AG10803 (cell line): ENCODE data around the gene C1orf74.
A peak's percentile ranks its signal among the peaks of the same experiment; 100 is the strongest.
"Not testable (repeated sequence)": the region's sequence is repeated elsewhere in the genome, so short reads cannot be mapped to it uniquely, and the experiment has no call there.

ENCODE experiments used
- DNase-seq: peaks from one replicate; pipeline ENCODE4 v3.0.0; 2010; ENCODE audit warnings: low read depth
- H3K4me3 ChIP-seq: 2 replicates; pipeline ENCODE4 v1.5.1; 2011; ENCODE audit warnings: mild to moderate bottlenecking, low read length, control low read depth
- TF ChIP-seq, protein P1 (sequence below): conservative IDR thresholded peaks from 2 replicates; pipeline ENCODE4 v1.5.1; 2011; ENCODE audit warnings: mild to moderate bottlenecking, low read length, control low read depth, inconsistent platforms

C1orf74 gene

DNA sequence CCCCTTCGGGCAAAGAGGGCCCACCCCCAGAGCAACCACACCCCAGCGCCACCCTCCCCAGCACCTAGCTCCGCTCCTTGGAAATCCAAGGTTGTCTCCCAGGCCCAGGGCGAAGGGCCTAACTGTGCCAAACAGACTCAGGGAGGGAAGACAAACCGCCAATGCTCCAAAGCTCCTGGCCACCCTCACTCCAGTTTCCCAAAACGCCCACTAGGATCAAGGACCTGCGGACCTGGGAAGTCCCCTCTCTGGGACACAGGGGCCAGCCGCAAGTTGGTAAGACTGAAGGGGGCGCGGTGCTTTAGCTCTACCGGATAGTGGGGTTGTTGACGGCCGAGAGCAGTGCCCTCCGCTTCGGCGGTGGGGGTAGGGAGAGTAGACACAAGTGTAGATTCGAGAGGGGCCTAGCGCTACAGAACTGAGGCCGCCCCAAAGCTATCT, 21.0 kb upstream of the C1orf74 start:
- DNase-seq: no peak
- TF ChIP-seq, protein P1, sequence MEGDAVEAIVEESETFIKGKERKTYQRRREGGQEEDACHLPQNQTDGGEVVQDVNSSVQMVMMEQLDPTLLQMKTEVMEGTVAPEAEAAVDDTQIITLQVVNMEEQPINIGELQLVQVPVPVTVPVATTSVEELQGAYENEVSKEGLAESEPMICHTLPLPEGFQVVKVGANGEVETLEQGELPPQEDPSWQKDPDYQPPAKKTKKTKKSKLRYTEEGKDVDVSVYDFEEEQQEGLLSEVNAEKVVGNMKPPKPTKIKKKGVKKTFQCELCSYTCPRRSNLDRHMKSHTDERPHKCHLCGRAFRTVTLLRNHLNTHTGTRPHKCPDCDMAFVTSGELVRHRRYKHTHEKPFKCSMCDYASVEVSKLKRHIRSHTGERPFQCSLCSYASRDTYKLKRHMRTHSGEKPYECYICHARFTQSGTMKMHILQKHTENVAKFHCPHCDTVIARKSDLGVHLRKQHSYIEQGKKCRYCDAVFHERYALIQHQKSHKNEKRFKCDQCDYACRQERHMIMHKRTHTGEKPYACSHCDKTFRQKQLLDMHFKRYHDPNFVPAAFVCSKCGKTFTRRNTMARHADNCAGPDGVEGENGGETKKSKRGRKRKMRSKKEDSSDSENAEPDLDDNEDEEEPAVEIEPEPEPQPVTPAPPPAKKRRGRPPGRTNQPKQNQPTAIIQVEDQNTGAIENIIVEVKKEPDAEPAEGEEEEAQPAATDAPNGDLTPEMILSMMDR: no peak
- H3K4me3 ChIP-seq: peak overlapping the region; percentile 56

DNA sequence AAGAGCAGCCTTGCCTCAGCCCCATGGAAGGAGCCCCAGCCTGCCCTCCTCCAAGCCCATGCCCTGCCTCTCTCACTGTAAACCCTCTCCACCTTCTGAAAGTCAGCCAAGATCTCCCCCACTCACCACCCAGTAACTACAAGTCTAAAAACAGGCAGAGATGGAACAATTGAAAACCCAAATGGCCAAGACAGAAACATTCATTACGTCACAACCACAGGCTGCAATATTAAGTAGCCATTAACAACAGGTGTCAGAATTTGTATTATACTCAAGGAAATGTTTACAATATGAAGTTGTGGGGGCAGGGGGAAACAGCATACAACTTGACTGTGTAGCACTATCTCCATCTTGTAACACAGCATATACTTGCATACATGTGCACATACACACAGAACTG, 19.2 kb upstream of the C1orf74 start:
- no peak for DNase-seq
- no peak overlapping the region for H3K4me3 ChIP-seq
- TF ChIP-seq, protein P1: no peak

DNA sequence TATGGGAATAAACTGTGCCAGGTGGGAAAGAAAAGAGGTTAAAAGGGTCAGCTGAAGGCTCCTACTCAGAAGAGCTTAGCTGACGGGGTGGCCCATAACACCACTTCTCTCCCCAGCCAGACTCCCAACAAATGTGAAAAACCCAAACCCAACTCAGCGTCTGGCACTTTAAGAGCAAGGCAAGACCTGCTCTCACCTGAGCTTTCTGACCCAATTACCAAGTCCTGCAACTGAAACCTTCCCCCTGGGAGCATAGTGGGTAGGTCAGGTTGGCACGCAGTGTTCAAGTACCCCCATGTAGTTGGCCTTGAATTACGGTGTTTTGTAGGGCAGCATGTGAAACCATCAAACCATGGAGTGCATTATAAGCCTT, 18.4 kb upstream of the C1orf74 start:
- TF ChIP-seq, protein P1: no peak

DNA sequence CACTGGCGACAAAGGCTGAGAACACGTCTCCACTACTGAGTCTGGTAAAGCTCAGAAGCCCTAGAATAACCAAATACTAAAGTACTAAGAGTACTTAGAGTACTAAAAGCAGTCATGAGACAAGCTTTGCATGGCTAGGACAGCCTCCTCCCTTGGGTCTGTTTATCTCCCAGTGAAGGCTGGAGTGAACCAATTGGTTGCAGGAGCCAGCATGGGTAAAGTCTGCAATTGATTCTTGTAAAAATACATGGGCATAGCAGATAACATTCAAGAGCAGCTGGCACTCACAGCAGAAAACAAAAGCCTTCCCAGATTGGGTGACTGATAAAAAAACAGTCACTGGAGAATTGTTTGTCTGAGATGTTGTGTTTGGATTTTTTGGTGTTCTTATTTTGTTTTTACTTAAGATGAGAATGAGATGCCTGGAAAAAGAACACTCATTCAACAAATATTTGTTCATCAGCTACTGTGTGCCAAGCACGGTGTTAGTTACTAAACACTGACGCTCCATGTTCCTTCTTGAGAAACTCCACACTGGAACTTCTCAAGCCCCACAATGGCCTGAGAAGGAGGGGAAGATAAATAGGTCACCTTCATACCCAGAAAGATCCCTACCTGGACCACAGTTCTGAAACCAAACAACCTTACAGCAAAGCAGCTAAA, 17.9 kb upstream of the C1orf74 start:
- no peak for DNase-seq
- TF ChIP-seq, protein P1: no peak
- H3K4me3 ChIP-seq: no peak overlapping the region

More for the DNA sequence above, 18.4 kb upstream of the C1orf74 start:
- no peak overlapping the region for H3K4me3 ChIP-seq
- no peak for DNase-seq

DNA sequence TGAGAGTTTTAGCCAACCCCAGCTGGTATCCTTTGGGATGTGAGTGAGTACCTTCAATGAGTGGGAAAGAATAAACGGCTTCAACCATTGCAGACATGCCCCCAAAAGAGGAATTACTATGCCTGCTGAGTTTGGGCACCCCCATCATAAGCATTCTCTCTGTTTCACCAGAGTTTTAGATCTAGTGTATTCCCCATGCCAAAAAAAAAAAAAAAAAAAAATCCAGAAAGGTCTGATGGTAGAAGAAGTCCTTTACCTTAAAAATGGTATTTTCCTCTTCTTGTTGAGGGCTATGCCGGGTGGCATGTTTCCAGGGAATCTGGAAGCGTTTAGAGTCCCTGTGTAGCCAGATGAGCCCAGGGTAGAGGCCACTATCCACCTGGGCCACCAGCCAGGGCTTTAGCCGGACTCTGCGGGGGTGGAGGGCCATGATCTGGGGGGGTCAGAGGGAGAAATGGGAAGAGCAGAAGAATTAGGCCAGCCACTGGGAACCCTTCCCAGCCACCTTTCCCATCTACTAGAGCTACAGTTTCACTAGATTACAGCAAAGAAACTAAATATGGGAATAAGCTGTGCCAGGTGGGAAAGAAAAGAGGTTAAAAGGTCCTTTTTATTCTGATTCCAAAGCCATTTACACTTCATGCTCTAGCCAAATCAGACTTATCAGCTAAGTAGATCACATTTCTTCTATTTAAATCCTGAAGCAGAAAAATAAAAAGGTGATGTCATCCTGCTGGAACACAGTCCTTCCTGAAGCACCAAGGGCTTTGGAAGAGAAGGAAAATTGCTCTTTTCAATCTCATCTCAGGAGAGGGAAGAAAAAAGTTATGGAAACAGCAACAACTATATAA, 16.9 kb upstream of the C1orf74 start:
- no peak overlapping the region for H3K4me3 ChIP-seq
- TF ChIP-seq, protein P1: no peak
- peak; percentile 40 for DNase-seq

DNA sequence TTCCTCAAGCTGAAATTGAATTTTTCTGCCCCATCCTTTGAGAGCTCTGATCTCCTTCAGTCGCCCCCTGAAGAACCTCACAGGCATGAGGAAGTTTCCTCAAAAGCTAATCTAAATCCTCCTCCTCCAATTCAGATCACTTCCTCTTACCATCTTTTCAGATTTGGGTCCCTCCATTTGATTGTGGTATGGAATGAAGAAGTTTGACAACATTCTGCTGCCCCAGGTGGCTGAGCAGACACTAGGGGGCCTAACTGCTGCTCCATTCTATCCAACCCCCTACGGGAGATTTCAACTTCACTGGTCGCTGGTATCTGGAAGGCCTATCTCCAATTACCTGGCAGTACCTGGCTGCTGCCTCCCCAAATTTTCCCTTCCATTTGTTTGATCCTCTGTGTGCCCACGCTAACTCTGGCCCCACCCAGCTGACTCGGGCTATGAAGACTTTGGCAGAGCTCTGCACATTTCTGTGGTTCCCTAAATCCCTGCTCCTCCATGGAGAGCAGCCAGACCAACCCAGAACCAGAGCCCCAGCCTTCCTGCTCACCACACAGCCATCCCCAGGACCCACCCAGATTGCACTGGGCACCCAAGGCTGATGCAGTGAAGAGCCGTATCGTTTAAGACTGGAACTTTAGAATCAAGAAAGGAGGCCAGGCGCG, 13.8 kb upstream of the C1orf74 start:
- peak; percentile 62 for DNase-seq
- TF ChIP-seq, protein P1: peak; percentile 16; the same call in 1 of the 2 replicates
- H3K4me3 ChIP-seq: no peak overlapping the region

DNA sequence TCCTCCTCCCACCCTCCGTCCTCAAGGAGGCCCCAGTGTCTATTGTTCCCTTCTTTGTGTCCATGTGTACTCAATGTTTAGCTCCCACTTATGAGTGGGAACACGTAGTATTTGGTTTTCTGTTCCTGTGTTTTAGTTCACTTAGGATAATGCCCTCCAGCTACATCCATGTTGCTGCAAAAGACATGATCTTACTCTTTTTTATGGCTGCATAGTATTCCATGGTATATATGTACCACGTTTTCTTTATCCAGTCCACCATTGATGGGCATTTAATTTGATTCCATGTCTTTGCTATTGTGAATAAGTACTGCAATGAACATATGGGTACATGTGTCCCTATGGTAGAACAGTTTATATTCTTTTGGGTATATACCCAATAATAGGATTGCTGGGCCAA, 9.4 kb upstream of the C1orf74 start:
- not testable (repeated sequence) for DNase-seq, H3K4me3 ChIP-seq
